MV-4-11 (cell line): Measurements from ENCODE around the gene ACADVL.
A peak's percentile ranks its signal among the peaks of the same experiment; 100 is the strongest.

Source experiments
- DNase-seq: peaks from one replicate; lab custom pipeline; 2025; lab: John Stamatoyannopoulos, UW

Gene ACADVL

DNA sequence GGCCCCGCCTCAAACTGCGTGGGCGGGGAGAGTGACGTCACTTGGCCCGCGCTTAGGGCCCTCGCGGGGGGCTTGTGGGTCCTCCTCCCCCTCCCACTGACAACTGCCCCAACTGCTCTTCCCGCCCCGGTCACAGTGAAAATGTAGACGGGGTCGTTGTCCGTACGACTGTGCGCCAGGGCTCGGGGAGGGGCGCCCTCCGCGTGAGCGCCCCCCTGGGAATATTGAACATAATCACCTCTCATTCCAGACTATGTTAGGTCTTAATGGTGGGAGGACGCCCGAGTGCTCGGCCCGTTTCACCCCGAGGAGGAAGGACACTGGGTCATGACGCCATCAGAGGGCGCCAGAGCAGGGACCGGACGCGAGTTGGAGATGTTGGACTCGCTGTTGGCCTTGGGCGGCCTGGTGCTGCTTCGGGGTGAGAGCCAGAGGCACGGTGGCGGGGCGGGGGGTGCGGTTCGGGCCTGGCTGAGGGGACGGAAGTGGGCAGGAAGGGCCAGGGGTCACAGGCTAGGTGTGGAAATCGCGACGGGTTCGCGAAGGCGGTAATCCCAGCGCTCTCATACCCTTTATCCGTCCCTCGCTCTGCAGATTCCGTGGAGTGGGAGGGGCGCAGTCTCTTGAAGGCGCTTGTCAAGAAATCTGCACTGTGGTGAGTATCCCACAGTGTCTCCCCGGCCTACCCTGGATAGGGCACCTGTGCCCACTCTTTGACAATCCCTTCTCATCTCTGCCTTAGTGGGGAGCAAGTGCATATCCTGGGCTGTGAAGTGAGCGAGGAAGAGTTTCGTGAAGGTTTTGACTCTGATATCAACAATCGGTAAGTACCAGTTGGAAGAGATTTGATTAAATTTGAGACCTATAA lies 32.7 kb downstream of the ACADVL start, which contains the start of gene ELP5:
TSS of gene ELP5 (plus strand) at position 40 of the 868 bp plus-strand sequence. CDS start at position 376, 336 bp downstream.
- peak; percentile 91 for DNase-seq

DNA sequence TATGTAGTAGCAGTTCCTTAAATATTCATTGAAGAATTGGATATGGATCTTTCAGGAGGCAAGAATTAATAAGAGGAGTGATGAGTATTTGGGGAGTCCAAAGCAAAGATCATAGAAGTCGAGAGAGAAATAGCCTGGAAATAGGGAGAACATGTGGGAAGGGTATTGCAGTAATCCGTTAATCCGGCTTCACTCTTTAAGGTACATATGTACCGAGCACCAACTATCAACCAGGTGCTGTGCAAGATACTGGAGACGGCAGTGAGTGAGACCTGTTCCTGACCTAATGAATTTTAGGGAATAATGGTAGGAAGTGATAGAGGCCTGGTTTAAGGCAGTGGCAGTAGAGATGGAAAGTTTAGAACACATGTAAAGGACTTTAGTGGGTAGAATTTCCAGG lies 33.3 kb downstream of the ACADVL start:
- DNase-seq = no peak

GRCh38 chr17:7254511-7254910 lies 34.8 kb downstream of the ACADVL start:
- DNase-seq = no peak

DNA sequence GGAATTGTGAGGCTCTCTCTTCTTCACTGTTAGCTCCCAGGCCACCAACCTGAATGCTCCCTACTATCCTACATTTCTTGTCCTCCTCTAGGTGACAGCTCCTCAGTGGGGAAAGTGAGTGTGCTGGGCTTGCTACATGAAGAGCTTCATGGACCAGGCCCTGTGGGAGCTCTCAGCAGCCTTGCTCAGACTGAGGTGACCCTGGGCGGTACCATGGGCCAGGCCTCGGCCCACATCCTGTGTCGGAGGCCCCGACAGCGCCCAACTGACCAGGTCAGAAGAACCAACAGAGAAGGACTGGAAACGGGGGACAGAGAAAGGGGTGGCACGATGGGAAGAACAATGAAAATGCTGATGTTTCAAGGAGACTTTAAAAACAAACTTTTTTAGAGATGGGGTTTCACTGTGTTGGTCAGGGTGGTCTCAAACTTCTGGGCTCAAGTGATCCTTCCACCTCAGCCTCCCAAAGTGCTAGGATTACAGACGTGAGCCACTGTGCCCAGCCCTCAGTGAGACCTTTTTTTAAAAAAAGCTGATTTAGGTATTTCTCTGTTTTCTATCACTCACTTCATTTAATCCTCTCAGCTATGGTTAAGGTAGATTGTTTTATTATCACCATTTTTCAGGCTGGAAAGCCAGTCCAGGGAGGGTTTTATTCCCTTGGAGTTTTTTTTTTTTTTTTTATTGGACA lies 37.2 kb downstream of the ACADVL start:
- no peak for DNase-seq

GRCh38 chr17:7258731-7259554 lies 39.2 kb downstream of the ACADVL start:
- peak; percentile 82 for DNase-seq

- no peak for DNase-seq
Observed at GRCh38 chr17:7259555-7259889, 39.8 kb downstream of the ACADVL start.

- DNase-seq = no peak
Observed at GRCh38 chr17:7260151-7260550, 40.4 kb downstream of the ACADVL start.

GRCh38 chr17:7260651-7261378 lies 41.1 kb downstream of the ACADVL start:
- DNase-seq = no peak

GRCh38 chr17:7261379-7262191 lies 41.8 kb downstream of the ACADVL start:
- DNase-seq = no peak

- DNase-seq = no peak
Observed at GRCh38 chr17:7262192-7262934, 42.6 kb downstream of the ACADVL start, which contains the start of gene CLDN7. Gene CLDN7, minus strand, starts transcription at chr17:7262478. Its CDS starts 435 bp downstream, at chr17:7262043.

- peak; percentile 42 for DNase-seq
Observed at GRCh38 chr17:7262935-7263800, 43.4 kb downstream of the ACADVL start.

- no peak for DNase-seq
Observed at GRCh38 chr17:7263801-7264078, 44.0 kb downstream of the ACADVL start.

DNA sequence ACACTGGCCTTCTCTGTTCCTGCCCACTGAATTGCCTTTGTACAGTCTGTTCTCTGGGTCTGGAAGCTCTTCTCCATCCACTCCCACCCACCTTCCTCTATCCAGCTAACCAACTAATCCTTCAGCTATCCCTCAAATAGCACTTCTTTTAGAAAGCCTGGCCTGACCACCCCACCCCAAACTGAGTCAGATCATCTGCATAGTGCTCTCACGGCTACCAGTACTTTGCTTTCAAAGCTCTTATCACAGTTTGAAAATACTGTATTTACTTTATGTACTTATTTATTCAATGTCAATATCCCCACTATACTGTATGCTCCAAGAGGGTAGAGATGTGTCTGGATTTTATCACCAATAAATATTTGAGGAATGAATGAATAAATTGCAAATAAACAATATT lies 47.0 kb downstream of the ACADVL start:
- DNase-seq = no peak
